HepG2 (cell line): ENCODE measurements around the gene ANAPC1. TPM values are rescaled to one million over a fixed set of nuclear protein-coding genes. Genes with fewer than 3 reads are reported as not detected.

ENCODE experiments used
- GTF2F1 ChIP-seq: fragments of 150-350 bp; IDR thresholded peaks from 2 replicates; pipeline ENCODE4 v1.6.1; 2014; ENCODE audit warnings: low read length
- HNF4A ChIP-seq: sonication (generic); formaldehyde crosslinking; IDR thresholded peaks from 2 replicates; pipeline ENCODE4 v1.4.0; 2020; ENCODE audit warnings: missing genetic modification reagents
- KLF12 ChIP-seq: sonication (generic); formaldehyde crosslinking; IDR thresholded peaks from 2 replicates; pipeline ENCODE4 v1.4.0; 2020; ENCODE audit warnings: missing genetic modification reagents, borderline replicate concordance
- NCOR1 ChIP-seq: fragments of 200-600 bp; sonication (generic); IDR thresholded peaks from 2 replicates; pipeline ENCODE4 v1.7.0; 2017; ENCODE audit warnings: antibody characterized with exemption, low read length, borderline replicate concordance
- PBX2 ChIP-seq: IDR thresholded peaks from 2 replicates; pipeline ENCODE4 v1.6.1; 2016; ENCODE audit warnings: control low read depth
- RARG ChIP-seq: sonication (generic); formaldehyde crosslinking; IDR thresholded peaks from 2 replicates; pipeline ENCODE4 v1.4.0; 2020; ENCODE audit warnings: low read depth, mild to moderate bottlenecking, missing genetic modification reagents
- RCOR2 ChIP-seq: IDR thresholded peaks from 2 replicates; pipeline ENCODE4 v1.6.1; 2016; ENCODE audit warnings: missing biosample characterization, missing genetic modification reagents
- SPEN ChIP-seq: sonication (generic); formaldehyde crosslinking; IDR thresholded peaks from 2 replicates; pipeline ENCODE4 v1.5.1; 2020; ENCODE audit warnings: low read depth, mild to moderate bottlenecking, missing genetic modification reagents
- TOPORS ChIP-seq: sonication (generic); formaldehyde crosslinking; IDR thresholded peaks from 2 replicates; pipeline ENCODE4 v1.8.0; 2023; ENCODE audit warnings: mild to moderate bottlenecking, missing genetic modification reagents
- UBTF ChIP-seq: sonication (generic); formaldehyde crosslinking; IDR thresholded peaks from 2 replicates; pipeline ENCODE4 v1.4.0; 2020; ENCODE audit warnings: mild to moderate bottlenecking, missing genetic modification reagents
- ZMYM3 ChIP-seq: sonication (generic); formaldehyde crosslinking; IDR thresholded peaks from 2 replicates; pipeline ENCODE4 v1.5.1; 2020; ENCODE audit warnings: mild to moderate bottlenecking, missing genetic modification reagents
- ZNF343 ChIP-seq: sonication (generic); formaldehyde crosslinking; IDR thresholded peaks from 2 replicates; pipeline ENCODE4 v1.4.0; 2020; ENCODE audit warnings: mild to moderate bottlenecking, missing genetic modification reagents
- ZNF501 ChIP-seq: sonication (generic); formaldehyde crosslinking; IDR thresholded peaks from 2 replicates; pipeline ENCODE4 v1.5.1; 2020; ENCODE audit warnings: mild to moderate bottlenecking, moderate library complexity, missing genetic modification reagents
- ZSCAN30 ChIP-seq: sonication (generic); formaldehyde crosslinking; IDR thresholded peaks from 2 replicates; pipeline ENCODE4 v1.5.0; 2020; ENCODE audit warnings: mild to moderate bottlenecking, missing genetic modification reagents
- ZSCAN5A ChIP-seq: sonication (generic); formaldehyde crosslinking; IDR thresholded peaks from 2 replicates; pipeline ENCODE4 v1.8.0; 2022; ENCODE audit warnings: mild to moderate bottlenecking, missing genetic modification reagents, borderline replicate concordance
- polyA plus RNA-seq, 8 experiments: library from polyadenylated mRNA; depleted of rRNA in 3 of 8; stranded (reverse) in 7 of 8; unstranded in 1 of 8; fragments of >200 nt; fragmentation: Illumina TruSeq in 4 of 8; extraction: Trizol in 4 of 8; gene quantifications; 2 replicates each; pipeline versions ENCODE4 v1.2.1 to v1.2.3, GENCODE V29; 2011 to 2016; ENCODE audit warnings: low read depth in 4 of 8, missing spikeins in 1 of 8, mixed read lengths in 1 of 8; ENCODE audit not compliant: insufficient read depth in 1 of 8
- total RNA-seq, 5 experiments: library from RNA; depleted of rRNA; stranded (reverse); fragments of >200 nt; fragmentation: Illumina TruSeq; extraction: Trizol; gene quantifications; 2 replicates each; pipeline ENCODE4 v1.2.3, GENCODE V29; 2016; ENCODE audit warnings: low read depth in 1 of 5
- TF ChIP-seq, protein P1 (sequence below), 2 experiments: sonication (generic) in 1 of 2; formaldehyde crosslinking in 1 of 2; IDR thresholded peaks; 2 replicates each; pipeline versions ENCODE4 v1.4.0 to v1.6.1; 2018 to 2020; ENCODE audit warnings: missing genetic modification reagents in 2 of 2, borderline replicate concordance in 1 of 2, low read depth in 1 of 2, mild to moderate bottlenecking in 1 of 2, missing biosample characterization in 1 of 2
- TF ChIP-seq, protein P2 (sequence below): sonication (generic); formaldehyde crosslinking; IDR thresholded peaks from 2 replicates; pipeline ENCODE4 v1.5.1; 2020; ENCODE audit warnings: missing genetic modification reagents, mild to moderate bottlenecking, borderline replicate concordance

Gene ANAPC1
- total and polyA plus RNA-seq, 2 of the 13 experiments (the other 11 are each of a cell fraction or from before 2014, with no cell fraction given), result 50.0 to 89.7 TPM

DNA sequence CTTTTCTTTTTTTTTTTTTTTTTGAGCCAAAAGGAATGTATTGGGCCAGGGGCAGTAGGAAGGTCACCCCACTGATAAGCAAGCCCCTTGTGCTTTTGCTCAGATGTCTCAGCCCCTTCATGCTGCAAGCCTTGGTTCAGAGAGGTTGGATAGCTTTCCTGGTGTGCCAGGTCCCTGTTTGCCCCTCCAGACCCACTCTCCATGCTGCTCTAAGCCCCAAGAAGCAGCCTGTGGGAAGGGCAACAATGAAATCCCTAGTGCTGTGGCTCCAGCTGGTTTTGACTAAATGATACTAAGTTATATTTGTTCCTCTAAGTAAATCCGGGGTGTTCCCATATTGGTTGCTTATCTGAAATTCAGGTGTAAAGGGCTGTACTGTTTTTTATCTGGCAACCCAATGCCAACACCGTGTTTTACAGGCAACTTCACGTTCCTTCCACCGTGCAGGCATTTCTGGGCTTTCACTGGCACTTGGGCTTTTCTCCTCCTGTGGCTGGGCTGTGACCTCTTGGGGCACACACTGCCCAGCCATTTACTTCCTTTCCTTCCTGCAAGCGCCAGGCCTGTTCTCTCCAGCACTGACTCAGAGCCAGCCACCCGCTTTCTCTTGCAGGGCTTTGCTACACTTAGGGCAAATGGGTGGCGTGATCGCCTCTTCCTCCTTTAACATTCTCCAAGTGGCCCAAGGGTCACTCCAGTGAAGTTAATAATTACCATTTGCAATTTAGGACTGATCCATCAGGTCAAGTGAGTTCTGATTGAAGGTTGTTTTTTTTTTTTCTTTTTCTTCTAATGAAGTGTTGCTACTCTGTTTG lies 36.0 kb upstream of the ANAPC1 start (continued):
- TF ChIP-seq UBTF (CRISPR knock-in tag) (peak; percentile 50), RCOR2 (0 out of 2 replicates have a peak, but pooled peaks have one; percentile 64), RARG (CRISPR knock-in tag) (0 out of 2 replicates have a peak, but pooled peaks have one; percentile 47), NCOR1 (peak; percentile 32; the same call in 1 of the 2 replicates), HNF4A (CRISPR knock-in tag) (peak; percentile 78), ZNF501 (CRISPR knock-in tag) (no peak), ZSCAN5A (CRISPR knock-in tag) (peak; percentile 26; the same call in 1 of the 2 replicates), KLF12 (CRISPR knock-in tag) (peak; percentile 54; the same call in 1 of the 2 replicates), TOPORS (CRISPR knock-in tag) (no peak), ZSCAN30 (CRISPR knock-in tag) (no peak), ZMYM3 (peak; percentile 57; the same call in 1 of the 2 replicates), PBX2 (no peak), ZNF343 (0 out of 2 replicates have a peak, but pooled peaks have one; percentile 75), SPEN (CRISPR knock-in tag) (no peak), GTF2F1 (0 out of 2 replicates have a peak, but pooled peaks have one; percentile 59)
- TF ChIP-seq, protein P1, sequence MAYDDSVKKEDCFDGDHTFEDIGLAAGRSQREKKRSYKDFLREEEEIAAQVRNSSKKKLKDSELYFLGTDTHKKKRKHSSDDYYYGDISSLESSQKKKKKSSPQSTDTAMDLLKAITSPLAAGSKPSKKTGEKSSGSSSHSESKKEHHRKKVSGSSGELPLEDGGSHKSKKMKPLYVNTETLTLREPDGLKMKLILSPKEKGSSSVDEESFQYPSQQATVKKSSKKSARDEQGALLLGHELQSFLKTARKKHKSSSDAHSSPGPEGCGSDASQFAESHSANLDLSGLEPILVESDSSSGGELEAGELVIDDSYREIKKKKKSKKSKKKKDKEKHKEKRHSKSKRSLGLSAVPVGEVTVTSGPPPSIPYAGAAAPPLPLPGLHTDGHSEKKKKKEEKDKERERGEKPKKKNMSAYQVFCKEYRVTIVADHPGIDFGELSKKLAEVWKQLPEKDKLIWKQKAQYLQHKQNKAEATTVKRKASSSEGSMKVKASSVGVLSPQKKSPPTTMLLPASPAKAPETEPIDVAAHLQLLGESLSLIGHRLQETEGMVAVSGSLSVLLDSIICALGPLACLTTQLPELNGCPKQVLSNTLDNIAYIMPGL (CRISPR knock-in tag; IDR thresholded peaks at IDR 0.05; ENCODE audit: borderline replicate concordance in 1 of 2, low read depth in 1 of 2), result peak; percentile 47 to 64; a peak in 2 of 4 replicates
- TF ChIP-seq, protein P2, sequence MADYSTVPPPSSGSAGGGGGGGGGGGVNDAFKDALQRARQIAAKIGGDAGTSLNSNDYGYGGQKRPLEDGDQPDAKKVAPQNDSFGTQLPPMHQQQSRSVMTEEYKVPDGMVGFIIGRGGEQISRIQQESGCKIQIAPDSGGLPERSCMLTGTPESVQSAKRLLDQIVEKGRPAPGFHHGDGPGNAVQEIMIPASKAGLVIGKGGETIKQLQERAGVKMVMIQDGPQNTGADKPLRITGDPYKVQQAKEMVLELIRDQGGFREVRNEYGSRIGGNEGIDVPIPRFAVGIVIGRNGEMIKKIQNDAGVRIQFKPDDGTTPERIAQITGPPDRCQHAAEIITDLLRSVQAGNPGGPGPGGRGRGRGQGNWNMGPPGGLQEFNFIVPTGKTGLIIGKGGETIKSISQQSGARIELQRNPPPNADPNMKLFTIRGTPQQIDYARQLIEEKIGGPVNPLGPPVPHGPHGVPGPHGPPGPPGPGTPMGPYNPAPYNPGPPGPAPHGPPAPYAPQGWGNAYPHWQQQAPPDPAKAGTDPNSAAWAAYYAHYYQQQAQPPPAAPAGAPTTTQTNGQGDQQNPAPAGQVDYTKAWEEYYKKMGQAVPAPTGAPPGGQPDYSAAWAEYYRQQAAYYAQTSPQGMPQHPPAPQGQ (CRISPR knock-in tag), result no peak
